Measurements from ENCODE around the gene U2AF2.

Gene U2AF2

GRCh38 chr19:55654868-55655647 lies at the start of gene U2AF2:
Gene U2AF2, plus strand, starts transcription at chr19:55655035. Its CDS starts 70 bp downstream, at chr19:55655105.
- TF ChIP-seq GATA2 (IDR thresholded peaks at IDR 0.05; ENCODE audit: low read depth, low read length) (no peak), GATA3 (IDR thresholded peaks at IDR 0.05; ENCODE audit: low read depth, low read length) (no peak)

GRCh38 chr19:55605207-55605636 lies 49.6 kb upstream of the U2AF2 start:
- TF ChIP-seq GATA3 (IDR thresholded peaks at IDR 0.05; ENCODE audit: low read depth, low read length): no peak
- TF ChIP-seq GATA2 (IDR thresholded peaks at IDR 0.05; ENCODE audit: low read depth, low read length): no peak

- TF ChIP-seq GATA3 (IDR thresholded peaks at IDR 0.05; ENCODE audit: low read depth, low read length): no peak
- TF ChIP-seq GATA2 (IDR thresholded peaks at IDR 0.05; ENCODE audit: low read depth, low read length): no peak
These were observed 49.0 kb upstream of the U2AF2 start, which contains the start of gene ZNF865 for GRCh38 chr19:55605637-55606470. Gene ZNF865, plus strand, starts transcription at chr19:55605647. Its CDS starts 7,972 bp downstream, at chr19:55613619.

- TF ChIP-seq GATA3 (IDR thresholded peaks at IDR 0.05; ENCODE audit: low read depth, low read length) (no peak), GATA2 (IDR thresholded peaks at IDR 0.05; ENCODE audit: low read depth, low read length) (no peak)
These were observed 48.4 kb upstream of the U2AF2 start for GRCh38 chr19:55606471-55606787.

GRCh38 chr19:55606817-55607216 lies 48.0 kb upstream of the U2AF2 start:
- TF ChIP-seq GATA3 (IDR thresholded peaks at IDR 0.05; ENCODE audit: low read depth, low read length) (no peak), GATA2 (IDR thresholded peaks at IDR 0.05; ENCODE audit: low read depth, low read length) (no peak)

GRCh38 chr19:55609326-55609725 lies 45.5 kb upstream of the U2AF2 start:
- TF ChIP-seq GATA3 (IDR thresholded peaks at IDR 0.05; ENCODE audit: low read depth, low read length) (no peak), GATA2 (IDR thresholded peaks at IDR 0.05; ENCODE audit: low read depth, low read length) (no peak)

GRCh38 chr19:55611300-55611982 lies 43.4 kb upstream of the U2AF2 start:
- TF ChIP-seq GATA2 (IDR thresholded peaks at IDR 0.05; ENCODE audit: low read depth, low read length) (no peak), GATA3 (IDR thresholded peaks at IDR 0.05; ENCODE audit: low read depth, low read length) (no peak)

GRCh38 chr19:55611983-55612645 lies 42.7 kb upstream of the U2AF2 start:
- no peak for TF ChIP-seq GATA3 (IDR thresholded peaks at IDR 0.05; ENCODE audit: low read depth, low read length)
- no peak for TF ChIP-seq GATA2 (IDR thresholded peaks at IDR 0.05; ENCODE audit: low read depth, low read length)

GRCh38 chr19:55613396-55613795 lies 41.4 kb upstream of the U2AF2 start:
- TF ChIP-seq GATA3 (IDR thresholded peaks at IDR 0.05; ENCODE audit: low read depth, low read length) (no peak), GATA2 (IDR thresholded peaks at IDR 0.05; ENCODE audit: low read depth, low read length) (no peak)

- TF ChIP-seq GATA3 (IDR thresholded peaks at IDR 0.05; ENCODE audit: low read depth, low read length) (no peak), GATA2 (IDR thresholded peaks at IDR 0.05; ENCODE audit: low read depth, low read length) (no peak)
These were observed 40.7 kb upstream of the U2AF2 start for GRCh38 chr19:55613930-55614710.

- TF ChIP-seq GATA3 (IDR thresholded peaks at IDR 0.05; ENCODE audit: low read depth, low read length) (no peak), GATA2 (IDR thresholded peaks at IDR 0.05; ENCODE audit: low read depth, low read length) (no peak)
These were observed 39.9 kb upstream of the U2AF2 start for GRCh38 chr19:55614711-55615542.

Measured in SH-SY5Y (cell line).